GM19467 (cell line): ENCODE results near the gene CRNKL1.

Source experiments
- ATAC-seq: cut with Tn5 transposase; IDR thresholded peaks from one replicate; pipeline ENCODE4 v1.9.1; 2021; ENCODE audit warnings: mild to moderate bottlenecking, moderate library complexity; ENCODE audit not compliant: unreplicated experiment

Gene CRNKL1

GRCh38 chr20:20063941-20064702, 11.9 kb upstream of the CRNKL1 start:
- no peak for ATAC-seq

GRCh38 chr20:20060234-20060998, 8.2 kb upstream of the CRNKL1 start:
- no peak for ATAC-seq

- ATAC-seq: peak; percentile 8
Observed at GRCh38 chr20:20051767-20052073, 546 bp downstream of the CRNKL1 start.

- no peak for ATAC-seq
Observed at GRCh38 chr20:20039752-20040387, 12.4 kb downstream of the CRNKL1 start.

- no peak for ATAC-seq
Observed at GRCh38 chr20:20038586-20038985, 13.7 kb downstream of the CRNKL1 start.

- no peak for ATAC-seq
Observed at GRCh38 chr20:20037960-20038359, 14.3 kb downstream of the CRNKL1 start.

- no peak for ATAC-seq
Observed at GRCh38 chr20:20036756-20037155, 15.5 kb downstream of the CRNKL1 start.

- no peak for ATAC-seq
Observed at GRCh38 chr20:20034486-20034885, 17.8 kb downstream of the CRNKL1 start.

- no peak for ATAC-seq
Observed at GRCh38 chr20:20031790-20032189, 20.5 kb downstream of the CRNKL1 start.

- no peak for ATAC-seq
Observed at GRCh38 chr20:20027284-20027683, 25.0 kb downstream of the CRNKL1 start.

GRCh38 chr20:20024942-20025341, 27.3 kb downstream of the CRNKL1 start:
- ATAC-seq: no peak

GRCh38 chr20:20023395-20023794, 28.9 kb downstream of the CRNKL1 start:
- ATAC-seq: no peak

GRCh38 chr20:20022498-20022897, 29.8 kb downstream of the CRNKL1 start:
- peak; percentile 55 for ATAC-seq

- no peak for ATAC-seq
Observed at GRCh38 chr20:20021835-20022234, 30.4 kb downstream of the CRNKL1 start.

GRCh38 chr20:20020908-20021307, 31.4 kb downstream of the CRNKL1 start:
- ATAC-seq: no peak

- no peak for ATAC-seq
Observed at GRCh38 chr20:20019123-20019522, 33.1 kb downstream of the CRNKL1 start.

- no peak for ATAC-seq
Observed at GRCh38 chr20:20018366-20018765, 33.9 kb downstream of the CRNKL1 start.

- peak; percentile 9 for ATAC-seq
Observed at GRCh38 chr20:20017844-20018185, 34.5 kb downstream of the CRNKL1 start.

GRCh38 chr20:20017001-20017843, 35.0 kb downstream of the CRNKL1 start, which contains the start of gene NAA20:
Gene NAA20 (plus strand): TSS chr20:20017362. CDS start chr20:20017397, 35 bp downstream.
- ATAC-seq: peak; percentile 98

GRCh38 chr20:20014659-20015058, 37.6 kb downstream of the CRNKL1 start:
- ATAC-seq: no peak

- ATAC-seq: no peak
Observed at GRCh38 chr20:20012541-20012940, 39.7 kb downstream of the CRNKL1 start.
